Measurements from ENCODE around the gene HNF1A. TPM values are rescaled to one million over a fixed set of nuclear protein-coding genes. Genes with fewer than 3 reads are reported as not detected.

HNF1A gene
- total RNA-seq, 1 experiment from 2014 or later, result not detected

DNA sequence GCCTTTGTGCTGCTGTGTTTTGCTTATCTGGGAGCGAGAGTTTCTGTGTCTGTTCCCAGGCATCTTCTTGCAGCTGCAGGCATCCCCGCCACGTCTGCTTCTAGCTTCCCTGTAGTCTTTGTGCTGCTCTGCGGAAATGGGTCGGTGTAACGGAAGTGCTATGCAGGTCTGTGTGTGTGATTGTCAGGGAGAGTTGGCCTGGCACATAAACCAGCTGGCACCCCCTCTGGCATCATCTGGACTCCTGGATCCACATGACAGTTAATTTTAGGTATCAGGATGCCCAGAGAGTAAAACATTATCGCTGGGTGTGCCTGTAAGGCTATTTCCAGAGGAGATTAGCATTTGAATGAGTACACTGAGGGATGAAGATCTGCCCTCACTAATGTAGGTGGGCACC lies 70.1 kb downstream of the HNF1A start:
- no peak for DNase-seq (ENCODE audit: low spot score)

DNA sequence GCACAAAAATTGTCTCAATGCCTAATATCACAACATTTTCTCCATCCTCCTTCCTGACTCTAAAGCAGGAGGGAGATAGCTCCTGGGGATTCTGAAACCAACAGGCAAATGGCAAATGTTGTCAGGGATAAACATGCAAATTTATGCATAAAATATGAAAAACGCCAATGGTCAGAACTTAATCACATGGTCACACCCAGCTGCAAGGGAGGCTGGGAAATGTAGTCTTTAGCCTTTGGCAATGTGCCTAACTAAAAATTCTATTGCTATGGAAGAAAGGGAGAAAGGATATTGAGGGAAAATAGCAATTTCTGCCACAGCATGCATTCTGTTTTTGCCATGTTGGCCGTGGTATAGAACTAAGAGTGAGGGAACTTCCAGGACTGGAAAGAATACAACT lies 72.4 kb downstream of the HNF1A start:
- no peak for DNase-seq (ENCODE audit: low spot score)

Other genes starting within 250 kb of the HNF1A start
- gene SPPL3, start 74.2 kb upstream of the HNF1A start, total RNA-seq (2014; rRNA removed; shearing (Covaris generic)), result 4.0 and 4.7 TPM in 2 replicates
- gene C12orf43, start 37.9 kb downstream of the HNF1A start, total RNA-seq (2014; rRNA removed; shearing (Covaris generic)), result 8.1 and 15.5 TPM in 2 replicates
- gene OASL, start 60.7 kb downstream of the HNF1A start, total RNA-seq (2014; rRNA removed; shearing (Covaris generic)), result 5.3 and 9.2 TPM in 2 replicates
- 1.5 and 2.4 TPM in 2 replicates for gene P2RX7, start 154.3 kb downstream of the HNF1A start, total RNA-seq (2014; rRNA removed; shearing (Covaris generic))
- gene P2RX4, start 231.6 kb downstream of the HNF1A start, total RNA-seq (2014; rRNA removed; shearing (Covaris generic)), result 52.3 and 61.7 TPM in 2 replicates

Data from H4 (cell line).